H1 (cell line): ENCODE measurements around the gene SCO2. TPM values are rescaled to one million over a fixed set of nuclear protein-coding genes. Genes with fewer than 3 reads are reported as not detected.

Experiments
- KDM1A ChIP-seq: fragments of 200-600, 300-600 bp; sonication (generic); IDR thresholded peaks from 2 replicates; pipeline ENCODE4 v1.7.1; 2016; ENCODE audit warnings: mild to moderate bottlenecking, low read length, borderline replicate concordance
- KDM4A ChIP-seq: IDR thresholded peaks from one replicate; pipeline ENCODE4 v1.7.1; 2012; ENCODE audit warnings: low read depth, mild to moderate bottlenecking, moderate library complexity, low read length, inconsistent platforms; ENCODE audit not compliant: severe bottlenecking
- polyA plus RNA-seq, 7 experiments: library from polyadenylated mRNA; depleted of rRNA in 3 of 7; stranded (reverse) in 5 of 7; unstranded in 2 of 7; fragments of >200 nt in 5 of 7; fragments of 200-250 nt in 2 of 7; gene quantifications; 1 replicate in 5 of 7; 2 replicates in 1 of 7; 4 replicates in 1 of 7; pipeline versions ENCODE4 v1.2.1 to v1.2.3, GENCODE V29; 2011 to 2013; ENCODE audit warnings: missing spikeins in 2 of 7, mixed read lengths in 2 of 7
- total RNA-seq: library from RNA; stranded (reverse); fragmentation: NEBNext Ultra II Directional; extraction: Animal tissue kit (Norgen Biotek cat#: 25700); gene quantifications from 2 replicates; pipeline ENCODE4 v1.2.1, GENCODE V29; 2021

SCO2 gene
- total and polyA plus RNA-seq, 2 of the 8 experiments (the other 6 are each of a cell fraction or from before 2014, with no cell fraction given) = 2.0 TPM; not detected in 1

- TF ChIP-seq KDM1A (no peak), KDM4A (no peak)
- TF ChIP-seq, all 59 proteins: peak for 0
Observed at GRCh38 chr22:50502628-50503474, 22.5 kb downstream of the SCO2 start (continued).
